HepG2 (cell line): Measurements from ENCODE around the gene PIK3C3. TPM values are rescaled to one million over a fixed set of nuclear protein-coding genes. Genes with fewer than 3 reads are reported as not detected.

Experiments
- ASH2L ChIP-seq: fragments of 300-600, 200-600 bp; sonication (generic); IDR thresholded peaks from 2 replicates; pipeline ENCODE4 v1.7.0; 2017; ENCODE audit warnings: low read depth, mild to moderate bottlenecking, moderate library complexity, mixed read lengths, low read length; ENCODE audit not compliant: insufficient read length
- CERS6 ChIP-seq: sonication (generic); formaldehyde crosslinking; IDR thresholded peaks from 2 replicates; pipeline ENCODE4 v1.5.0; 2020; ENCODE audit warnings: missing genetic modification reagents
- ELF1 ChIP-seq: sonication (generic); formaldehyde crosslinking; IDR thresholded peaks from 2 replicates; pipeline ENCODE4 v1.4.0; 2020; ENCODE audit warnings: missing genetic modification reagents
- FOXA3 ChIP-seq: IDR thresholded peaks from 2 replicates; pipeline ENCODE4 v1.6.1; 2016; ENCODE audit warnings: missing genetic modification reagents, missing compliant biosample characterization
- FOXK1 ChIP-seq: sonication (generic); formaldehyde crosslinking; IDR thresholded peaks from 2 replicates; pipeline ENCODE4 v1.4.0; 2020; ENCODE audit warnings: low read depth, missing genetic modification reagents, borderline replicate concordance
- HHEX ChIP-seq: IDR thresholded peaks from 2 replicates; pipeline ENCODE4 v1.6.1; 2016; ENCODE audit warnings: control low read depth
- JUN ChIP-seq: sonication (generic); formaldehyde crosslinking; IDR thresholded peaks from 2 replicates; pipeline ENCODE4 v1.4.0; 2020; ENCODE audit warnings: mild to moderate bottlenecking, missing genetic modification reagents
- LRRFIP1 ChIP-seq: sonication (generic); formaldehyde crosslinking; conservative IDR thresholded peaks from 2 replicates; pipeline ENCODE4 v1.4.0; 2020; ENCODE audit warnings: missing genetic modification reagents
- MIER3 ChIP-seq: IDR thresholded peaks from 2 replicates; pipeline ENCODE4 v1.6.1; 2016; ENCODE audit warnings: missing compliant biosample characterization, borderline replicate concordance
- MLX ChIP-seq: IDR thresholded peaks from 2 replicates; pipeline ENCODE4 v1.6.1; 2016
- MXD3 ChIP-seq: IDR thresholded peaks from 2 replicates; pipeline ENCODE4 v1.6.1; 2016; ENCODE audit warnings: mild to moderate bottlenecking, missing biosample characterization, missing genetic modification reagents
- NCOA5 ChIP-seq: sonication (generic); formaldehyde crosslinking; IDR thresholded peaks from 2 replicates; pipeline ENCODE4 v1.4.0; 2020; ENCODE audit warnings: missing genetic modification reagents
- NR2F2 ChIP-seq: IDR thresholded peaks from 2 replicates; pipeline ENCODE4 v1.6.1; 2012; ENCODE audit warnings: low read depth, inconsistent platforms, borderline replicate concordance
- PBX2 ChIP-seq: IDR thresholded peaks from 2 replicates; pipeline ENCODE4 v1.6.1; 2016; ENCODE audit warnings: control low read depth
- PLSCR1 ChIP-seq: sonication (generic); formaldehyde crosslinking; IDR thresholded peaks from 2 replicates; pipeline ENCODE4 v1.5.0; 2020; ENCODE audit warnings: missing genetic modification reagents, mild to moderate bottlenecking, borderline replicate concordance
- RFXAP ChIP-seq: sonication (generic); formaldehyde crosslinking; IDR thresholded peaks from 2 replicates; pipeline ENCODE4 v1.4.0; 2020; ENCODE audit warnings: missing genetic modification reagents, borderline replicate concordance
- SRY ChIP-seq: sonication (generic); formaldehyde crosslinking; IDR thresholded peaks from 2 replicates; pipeline ENCODE4 v1.8.0; 2022; ENCODE audit warnings: mild to moderate bottlenecking, missing genetic modification reagents
- ZKSCAN8 ChIP-seq: IDR thresholded peaks from 2 replicates; pipeline ENCODE4 v1.6.1; 2016; ENCODE audit warnings: borderline replicate concordance, missing genetic modification reagents, missing compliant biosample characterization
- ZNF143 ChIP-seq: sonication (generic); formaldehyde crosslinking; IDR thresholded peaks from 2 replicates; pipeline ENCODE4 v1.4.0; 2020; ENCODE audit warnings: missing genetic modification reagents
- ZNF225 ChIP-seq: sonication (generic); formaldehyde crosslinking; IDR thresholded peaks from 2 replicates; pipeline ENCODE4 v1.4.0; 2020; ENCODE audit warnings: mild to moderate bottlenecking, missing genetic modification reagents
- ZNF235 ChIP-seq: sonication (generic); formaldehyde crosslinking; IDR thresholded peaks from 2 replicates; pipeline ENCODE4 v1.8.1; 2023; ENCODE audit warnings: mild to moderate bottlenecking, missing genetic modification reagents, borderline replicate concordance
- ZNF441 ChIP-seq: sonication (generic); formaldehyde crosslinking; IDR thresholded peaks from 2 replicates; pipeline ENCODE4 v1.7.0; 2021; ENCODE audit warnings: missing genetic modification reagents, borderline replicate concordance
- ZNF468 ChIP-seq: sonication (generic); formaldehyde crosslinking; IDR thresholded peaks from 2 replicates; pipeline ENCODE4 v1.8.0; 2022; ENCODE audit warnings: mild to moderate bottlenecking, moderate library complexity, missing genetic modification reagents
- ZSCAN12 ChIP-seq: sonication (generic); formaldehyde crosslinking; IDR thresholded peaks from 2 replicates; pipeline ENCODE4 v1.9.0; 2021; ENCODE audit warnings: mild to moderate bottlenecking, missing genetic modification reagents
- ZSCAN30 ChIP-seq: sonication (generic); formaldehyde crosslinking; IDR thresholded peaks from 2 replicates; pipeline ENCODE4 v1.5.0; 2020; ENCODE audit warnings: mild to moderate bottlenecking, missing genetic modification reagents
- ZZZ3 ChIP-seq: sonication (generic); formaldehyde crosslinking; IDR thresholded peaks from 2 replicates; pipeline ENCODE4 v1.4.0; 2020; ENCODE audit warnings: missing genetic modification reagents, mild to moderate bottlenecking, borderline replicate concordance
- polyA plus RNA-seq, 8 experiments: library from polyadenylated mRNA; depleted of rRNA in 3 of 8; stranded (reverse) in 7 of 8; unstranded in 1 of 8; fragments of >200 nt; fragmentation: Illumina TruSeq in 4 of 8; extraction: Trizol in 4 of 8; gene quantifications; 2 replicates each; pipeline versions ENCODE4 v1.2.1 to v1.2.3, GENCODE V29; 2011 to 2016; ENCODE audit warnings: low read depth in 4 of 8, missing spikeins in 1 of 8, mixed read lengths in 1 of 8; ENCODE audit not compliant: insufficient read depth in 1 of 8
- total RNA-seq, 5 experiments: library from RNA; depleted of rRNA; stranded (reverse); fragments of >200 nt; fragmentation: Illumina TruSeq; extraction: Trizol; gene quantifications; 2 replicates each; pipeline ENCODE4 v1.2.3, GENCODE V29; 2016; ENCODE audit warnings: low read depth in 1 of 5

The PIK3C3 gene
- total and polyA plus RNA-seq, 2 of the 13 experiments (the other 11 are each of a cell fraction or from before 2014, with no cell fraction given), result 42.8 to 46.4 TPM

GRCh38 chr18:42112657-42113420, 157.8 kb downstream of the PIK3C3 start (continued):
- TF ChIP-seq ZNF235 (CRISPR knock-in tag), result no peak
- no peak for TF ChIP-seq ZNF468 (CRISPR knock-in tag)
- no peak for TF ChIP-seq NCOA5 (CRISPR knock-in tag)
- no peak for TF ChIP-seq MXD3 (CRISPR knock-in tag)
- no peak for TF ChIP-seq CERS6 (CRISPR knock-in tag)
- no peak for TF ChIP-seq ZNF225
- no peak for TF ChIP-seq MIER3 (CRISPR knock-in tag)
- TF ChIP-seq ZKSCAN8 (CRISPR knock-in tag), result no peak
- no peak for TF ChIP-seq ZNF143 (CRISPR knock-in tag)
- no peak for TF ChIP-seq ELF1 (CRISPR knock-in tag)
- no peak for TF ChIP-seq RFXAP
- no peak for TF ChIP-seq HHEX (CRISPR knock-in tag)
- TF ChIP-seq NR2F2, result no peak
- no peak for TF ChIP-seq ZSCAN30 (CRISPR knock-in tag)
- TF ChIP-seq PBX2 (CRISPR knock-in tag), result no peak
- TF ChIP-seq ZSCAN12 (CRISPR knock-in tag), result no peak
- TF ChIP-seq MLX (CRISPR knock-in tag), result no peak
- TF ChIP-seq FOXA3 (CRISPR knock-in tag), result peak; percentile 83
- no peak for TF ChIP-seq ZNF441
- peak; percentile 71 for TF ChIP-seq JUN (CRISPR knock-in tag)
- no peak for TF ChIP-seq SRY (CRISPR knock-in tag)
- TF ChIP-seq ZZZ3 (CRISPR knock-in tag), result no peak
- no peak for TF ChIP-seq PLSCR1 (CRISPR knock-in tag)
- TF ChIP-seq LRRFIP1 (CRISPR knock-in tag), result no peak
- peak; percentile 22 for TF ChIP-seq ASH2L
- TF ChIP-seq FOXK1 (CRISPR knock-in tag), result no peak
